ENCODE measurements around the gene CMAS.

Gene CMAS

DNA sequence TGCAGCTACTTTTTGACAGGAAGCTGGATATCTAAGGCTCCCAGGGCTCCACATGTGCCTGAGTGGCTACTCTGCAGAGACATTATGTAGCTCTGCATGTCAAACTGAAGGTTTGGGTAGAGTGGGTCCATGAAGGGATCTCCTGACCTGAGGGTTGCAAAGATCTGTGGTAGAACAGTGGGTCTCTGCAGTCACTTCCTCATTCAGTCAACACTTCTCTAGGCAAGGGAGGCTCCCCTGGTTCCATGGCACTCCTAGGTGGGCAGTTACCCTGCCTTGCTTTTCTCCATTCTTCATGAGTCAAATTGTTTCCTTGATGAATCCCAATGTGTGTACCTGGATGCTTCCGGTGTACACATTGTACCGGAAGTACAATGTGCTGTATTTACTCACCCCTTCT is 57.4 kb downstream of the CMAS start:
- no peak overlapping the region for H3K4me3 ChIP-seq (replicated peaks; ENCODE audit: low read depth, low read length)
- no peak for TF ChIP-seq CTCF (IDR thresholded peaks at IDR 0.05; ENCODE audit: low read depth, low read length, missing control alignments)
- DNase-seq (ENCODE audit: extremely low read depth, low read depth) = no peak

DNA sequence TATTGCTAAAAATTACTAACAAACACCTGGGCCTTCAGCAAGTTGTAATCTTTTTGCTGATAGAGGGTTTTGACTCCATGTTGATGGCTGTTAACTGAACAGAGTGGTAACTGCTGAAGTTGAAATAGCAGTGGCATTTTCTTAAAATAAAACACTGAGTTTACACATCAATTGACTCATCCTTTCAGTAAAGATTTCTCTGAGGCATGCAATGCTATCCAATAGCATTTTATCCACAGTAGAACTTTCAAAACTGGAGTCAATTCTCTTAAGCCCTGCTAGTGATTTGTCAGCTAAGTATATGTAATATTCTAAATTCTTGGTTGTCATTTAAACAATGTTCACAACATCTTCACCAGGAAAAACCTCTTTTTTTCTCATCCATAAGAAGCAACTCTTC is 59.5 kb downstream of the CMAS start:
- no peak for DNase-seq (ENCODE audit: extremely low read depth, low read depth)
- H3K4me3 ChIP-seq (replicated peaks; ENCODE audit: low read depth, low read length) = no peak overlapping the region
- TF ChIP-seq CTCF (IDR thresholded peaks at IDR 0.05; ENCODE audit: low read depth, low read length, missing control alignments) = no peak

DNA sequence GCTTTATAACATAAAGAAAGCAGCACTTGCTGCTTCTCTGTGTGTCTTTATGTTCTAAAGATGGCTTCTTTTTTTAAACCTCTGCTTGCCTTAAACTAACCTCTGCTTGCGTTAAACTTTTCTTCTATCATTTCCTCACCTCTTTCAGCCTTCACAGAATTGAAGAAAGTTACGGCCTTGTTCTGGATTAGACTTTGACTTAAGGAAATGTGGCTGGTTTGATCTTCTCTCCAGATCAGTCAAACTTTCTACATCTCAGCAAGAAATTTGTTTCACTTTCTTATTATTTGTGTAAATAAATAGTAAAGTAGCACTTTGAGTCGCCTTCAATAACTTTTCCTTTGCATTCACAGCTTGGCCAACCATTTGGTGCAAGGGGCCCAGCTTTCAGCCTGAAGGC is 64.2 kb downstream of the CMAS start:
- H3K4me3 ChIP-seq (replicated peaks; ENCODE audit: low read depth, low read length) = no peak overlapping the region
- TF ChIP-seq CTCF (IDR thresholded peaks at IDR 0.05; ENCODE audit: low read depth, low read length, missing control alignments) = no peak

More for the DNA sequence above, 64.2 kb downstream of the CMAS start:
- no peak for DNase-seq (ENCODE audit: extremely low read depth, low read depth)
